Skeletal muscle cell (primary cell): ENCODE results near the gene RPS6KA3.

ENCODE experiments used
- DNase-seq: peaks from one replicate; pipeline ENCODE4 v3.0.0-alpha.2; 2010; ENCODE audit warnings: low read depth
- H3K4me3 ChIP-seq: 2 replicates; pipeline ENCODE4 v1.5.1; 2011; ENCODE audit warnings: low read depth, mild to moderate bottlenecking, control low read depth, low read length, moderate library complexity

Gene RPS6KA3

DNA sequence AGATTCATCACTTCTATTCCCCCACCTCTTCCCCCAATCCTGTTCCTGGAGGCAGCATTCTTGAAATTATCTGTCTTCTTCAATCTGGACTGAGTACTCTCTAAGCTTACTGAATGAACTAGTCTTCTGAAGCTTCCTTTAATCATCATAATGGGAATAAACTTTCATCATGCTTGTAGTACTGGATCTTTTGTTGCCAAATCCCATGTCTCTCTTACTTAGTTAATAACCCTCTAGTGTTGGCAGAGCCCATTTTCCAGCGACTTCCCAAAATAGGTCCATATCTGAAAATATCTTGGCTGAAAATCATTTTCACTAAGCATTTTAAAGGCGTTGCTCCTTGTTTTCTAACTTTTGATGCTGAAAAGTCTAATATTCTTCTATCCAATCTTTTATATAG, 39.6 kb downstream of the RPS6KA3 start:
- no peak for DNase-seq
- no peak overlapping the region for H3K4me3 ChIP-seq

DNA sequence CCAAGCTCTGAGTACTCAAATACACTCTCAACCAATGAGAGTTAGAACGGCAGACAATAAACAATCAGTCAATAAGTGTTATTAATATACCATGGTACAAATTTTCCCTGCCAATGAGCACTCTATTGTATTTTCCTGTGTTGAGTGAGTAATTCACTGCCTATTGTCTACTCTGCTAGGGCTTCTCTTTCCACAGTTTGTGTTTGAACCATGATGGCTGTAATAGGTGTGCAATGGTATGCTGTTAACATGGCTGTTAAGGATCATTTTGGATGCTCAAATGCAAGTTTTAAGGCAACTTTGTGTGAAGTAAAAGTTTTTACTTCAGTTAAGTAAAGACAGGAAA, 41.2 kb downstream of the RPS6KA3 start:
- no peak for DNase-seq
- no peak overlapping the region for H3K4me3 ChIP-seq

GRCh38 chrX:20224814-20225487, 41.8 kb downstream of the RPS6KA3 start:
- DNase-seq: no peak
- no peak overlapping the region for H3K4me3 ChIP-seq

DNA sequence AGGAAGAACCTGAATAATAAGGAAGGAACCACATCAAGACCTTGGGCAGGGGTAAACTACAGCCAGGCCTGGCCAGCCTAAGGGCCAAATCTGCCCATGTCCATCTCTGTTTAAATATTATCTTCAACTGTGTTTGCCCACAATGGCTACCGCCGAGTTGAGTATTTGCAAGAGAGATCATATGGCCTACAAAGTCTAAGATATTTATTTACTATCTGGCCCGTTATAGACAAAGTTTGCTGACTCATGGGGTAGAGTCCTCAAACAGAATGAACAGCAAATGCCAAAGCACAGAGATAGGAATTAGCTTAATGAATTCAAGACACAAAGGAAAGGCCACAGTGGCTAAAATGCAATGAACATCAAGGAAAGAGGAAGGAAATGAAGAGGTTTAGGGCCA, 44.8 kb downstream of the RPS6KA3 start:
- H3K4me3 ChIP-seq: no peak overlapping the region
- no peak for DNase-seq

DNA sequence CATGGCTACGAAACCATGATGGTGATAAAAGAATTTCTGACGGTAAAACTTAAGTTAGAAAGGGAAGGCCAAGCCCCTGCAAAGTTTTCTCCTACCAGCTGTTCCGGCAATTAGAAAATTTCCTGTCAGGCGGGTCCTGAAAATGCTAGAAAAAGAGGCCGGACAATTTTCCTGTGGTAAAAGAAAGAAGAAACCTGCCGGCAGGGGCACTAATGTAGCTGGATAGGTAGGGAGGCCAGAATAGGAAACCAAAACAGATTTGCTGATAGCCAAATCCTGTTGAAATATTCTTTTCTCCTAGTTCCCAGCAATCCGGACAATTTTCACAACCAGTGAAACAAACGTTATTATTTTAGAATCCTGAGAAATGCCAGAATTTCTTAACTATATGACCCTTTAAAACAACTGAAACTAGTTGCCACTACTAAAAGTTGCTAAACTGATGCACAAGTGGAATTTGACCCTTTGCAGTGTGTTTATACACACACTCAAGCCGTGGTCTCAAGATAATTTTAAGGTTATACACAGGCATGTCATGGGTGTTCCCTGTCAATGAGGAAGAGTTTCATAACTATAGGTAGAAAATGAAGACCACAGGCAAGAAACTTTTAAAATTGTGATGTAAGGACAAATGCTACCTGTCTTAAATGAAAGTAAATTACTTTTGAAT, 47.7 kb downstream of the RPS6KA3 start:
- no peak overlapping the region for H3K4me3 ChIP-seq
- no peak for DNase-seq

DNA sequence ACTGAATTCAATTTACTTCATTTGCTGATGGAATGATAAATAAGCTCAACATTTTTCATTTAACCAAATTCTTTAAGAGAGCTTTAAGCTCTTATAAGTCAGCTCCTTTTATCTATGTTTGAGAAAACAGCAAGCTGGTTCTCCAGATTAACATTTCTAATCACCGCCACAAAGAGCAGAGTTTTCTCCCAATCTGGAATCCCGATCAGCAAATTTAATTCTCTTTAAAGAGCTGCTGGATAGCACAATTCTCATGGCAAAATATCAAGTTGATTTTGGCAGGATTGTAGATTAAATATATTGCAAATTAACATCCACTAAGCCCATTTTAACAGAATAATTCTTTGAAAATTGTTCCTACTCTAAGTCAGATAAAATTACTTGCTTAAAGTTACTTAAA, 48.8 kb downstream of the RPS6KA3 start:
- no peak overlapping the region for H3K4me3 ChIP-seq
- DNase-seq: no peak

DNA sequence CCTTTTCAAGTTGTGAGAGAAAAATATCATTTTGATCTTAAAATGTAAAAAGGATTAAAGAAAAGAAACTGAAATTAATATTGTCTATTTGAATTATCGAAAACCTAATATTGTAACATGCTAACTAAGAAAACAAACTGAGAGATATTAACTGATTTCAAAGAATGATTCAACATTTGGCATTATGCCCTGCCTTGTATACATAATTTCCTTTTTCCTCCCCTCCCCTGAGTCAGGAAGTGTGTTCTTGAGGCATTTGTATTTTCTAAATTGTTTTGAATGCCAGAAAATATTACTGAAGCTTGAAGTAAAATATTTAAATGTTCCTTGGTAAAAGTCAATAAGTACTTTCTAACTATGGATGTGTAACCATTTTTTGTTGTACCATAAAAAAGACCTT, 49.4 kb downstream of the RPS6KA3 start:
- peak; percentile 15 for DNase-seq
- H3K4me3 ChIP-seq: no peak overlapping the region

GRCh38 chrX:20215565-20215964, 51.1 kb downstream of the RPS6KA3 start:
- H3K4me3 ChIP-seq: no peak overlapping the region
- no peak for DNase-seq

DNA sequence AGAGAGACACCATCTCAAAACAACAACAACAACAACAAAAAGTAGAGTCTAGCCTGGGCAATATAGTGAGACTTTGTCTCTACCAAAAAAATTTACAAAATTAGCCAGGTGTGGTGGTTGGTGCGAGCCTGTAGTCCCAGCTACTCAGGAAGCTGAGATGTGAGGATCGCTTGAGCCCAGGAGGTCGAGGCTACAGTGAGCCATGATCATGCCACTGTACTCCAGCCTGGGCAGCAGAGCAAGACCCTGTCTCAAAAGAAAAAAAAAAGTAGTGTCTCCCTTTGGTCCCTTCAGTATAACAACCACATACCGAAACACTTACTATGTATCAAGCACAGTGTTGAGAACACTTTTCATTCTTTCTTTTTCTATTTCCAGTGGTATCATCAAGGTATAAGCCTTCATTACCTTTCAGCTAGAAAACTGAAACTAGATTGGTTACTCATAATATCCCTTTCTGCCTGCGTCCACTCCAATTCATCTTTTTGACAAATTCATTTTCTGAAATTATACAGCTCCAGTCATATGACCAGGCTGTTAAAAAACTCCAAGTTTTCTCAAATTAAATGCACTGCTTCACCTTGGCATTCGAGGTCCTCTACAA, 54.1 kb downstream of the RPS6KA3 start:
- no peak for DNase-seq

DNA sequence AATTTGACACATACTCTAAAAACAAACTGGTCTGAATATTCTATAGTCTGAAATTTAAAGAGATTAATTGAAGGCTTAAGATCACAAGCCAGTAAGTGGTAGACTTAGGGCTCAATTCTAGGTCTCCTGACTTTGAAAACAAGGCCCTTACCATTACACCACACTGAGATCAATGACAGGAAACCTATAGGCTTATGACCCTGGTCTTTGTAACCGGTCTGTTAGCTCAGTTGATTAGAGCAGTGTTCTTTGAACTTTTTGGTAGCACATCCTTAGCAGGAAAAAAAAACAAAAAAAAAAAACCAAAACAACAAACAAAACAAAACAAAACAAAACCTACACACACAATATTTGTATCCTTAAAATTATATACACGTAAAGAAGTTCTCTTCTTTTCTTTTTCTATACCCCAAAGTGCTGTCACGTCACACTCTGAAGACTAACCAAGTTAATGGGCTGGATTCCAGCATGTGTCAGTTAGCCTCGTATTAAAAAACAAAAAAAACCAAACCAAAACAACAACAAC, 55.4 kb downstream of the RPS6KA3 start:
- no peak overlapping the region for H3K4me3 ChIP-seq
- DNase-seq: no peak

More for the DNA sequence above, 54.1 kb downstream of the RPS6KA3 start:
- no peak overlapping the region for H3K4me3 ChIP-seq

DNA sequence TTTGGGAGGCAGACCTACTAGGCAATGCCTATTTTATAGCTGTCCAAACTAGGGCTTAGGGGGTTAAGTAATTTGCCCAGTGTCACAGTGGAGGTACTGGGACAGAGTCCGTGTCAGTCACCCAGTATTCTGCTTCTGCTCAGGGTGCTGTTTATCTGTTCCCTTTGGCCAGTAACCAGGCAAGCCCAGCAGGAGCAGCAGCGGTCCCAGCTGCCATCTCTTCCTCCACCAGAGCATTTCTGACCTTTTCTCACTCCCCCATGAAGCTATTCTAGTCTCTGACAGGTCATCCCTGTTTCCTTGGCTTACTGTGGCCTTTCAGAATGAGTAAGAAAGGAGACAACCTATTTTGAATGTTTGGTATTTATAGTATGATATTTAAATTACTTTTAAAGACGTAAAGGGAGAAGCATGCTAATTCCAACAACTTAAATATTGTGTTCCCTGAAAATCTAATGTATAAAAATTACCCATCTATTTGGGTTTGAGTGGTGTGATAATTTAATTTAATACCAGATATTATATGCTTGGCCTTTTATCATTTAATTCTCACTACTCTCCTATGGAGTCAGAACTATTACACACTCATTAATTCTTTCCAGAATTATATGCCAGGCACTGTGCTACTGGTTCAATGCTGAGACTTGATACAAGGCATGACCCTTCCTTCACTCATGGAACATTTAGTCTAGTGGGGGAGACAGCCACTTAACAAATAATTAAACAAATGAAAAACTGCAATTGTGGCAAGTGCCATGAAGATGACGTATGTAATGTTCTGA, 60.6 kb downstream of the RPS6KA3 start:
- no peak overlapping the region for H3K4me3 ChIP-seq
- DNase-seq: no peak

DNA sequence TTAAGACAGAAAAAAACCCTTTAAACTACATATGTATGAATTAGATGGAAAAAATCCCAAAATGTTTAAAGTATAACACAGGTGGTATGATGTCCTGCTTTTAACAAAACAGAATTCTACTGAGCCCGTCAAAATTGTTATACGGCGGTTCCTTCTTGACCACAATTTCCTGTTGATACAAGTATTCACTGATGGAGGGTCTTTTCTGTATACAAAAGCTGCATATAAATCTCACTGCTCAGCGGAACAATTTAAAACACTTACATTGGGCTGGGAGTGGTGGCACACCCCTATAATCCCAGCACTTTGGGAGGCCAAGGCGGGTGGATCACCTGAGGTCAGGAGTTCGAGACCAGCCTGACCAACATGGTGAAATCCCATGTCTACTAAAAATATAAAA, 62.4 kb downstream of the RPS6KA3 start:
- no peak for DNase-seq
- no peak overlapping the region for H3K4me3 ChIP-seq

- no peak overlapping the region for H3K4me3 ChIP-seq
- no peak for DNase-seq
These were observed 69.0 kb downstream of the RPS6KA3 start for GRCh38 chrX:20197641-20198210.

GRCh38 chrX:20189171-20189570, 77.5 kb downstream of the RPS6KA3 start:
- H3K4me3 ChIP-seq: no peak overlapping the region
- no peak for DNase-seq

DNA sequence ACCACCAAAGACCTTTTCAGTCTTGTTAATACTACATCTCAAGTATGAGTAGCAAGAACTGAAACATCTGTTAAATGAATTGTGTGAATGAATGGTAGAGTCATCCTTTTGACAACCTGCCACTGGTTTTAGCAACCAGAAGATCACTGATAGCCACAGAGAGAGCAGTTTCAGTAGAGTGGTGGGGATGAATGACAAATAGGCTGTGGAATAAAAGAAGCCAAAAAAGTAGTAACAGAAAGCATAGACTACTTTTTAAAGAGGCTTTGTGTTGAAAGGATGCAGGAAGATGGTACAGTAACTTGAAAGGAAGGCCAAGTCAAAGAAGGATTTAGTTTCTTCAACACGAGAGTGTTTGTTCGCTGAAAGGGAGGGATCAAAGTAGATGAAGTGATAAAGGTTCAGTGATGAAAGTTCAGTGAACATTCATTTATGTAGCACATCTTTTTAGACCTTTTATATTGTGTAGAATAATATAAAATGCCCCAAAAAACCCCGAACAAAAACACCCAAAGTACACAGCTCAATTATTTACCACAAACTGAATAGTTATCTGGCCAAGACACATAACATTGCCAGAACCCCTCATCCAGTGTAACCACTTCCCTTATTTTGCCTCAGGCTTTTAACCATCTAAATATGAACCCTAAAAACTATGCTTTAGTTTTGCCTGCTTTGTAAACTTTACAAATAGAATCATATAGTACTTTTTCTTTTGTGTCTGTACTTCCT, 84.9 kb downstream of the RPS6KA3 start:
- H3K4me3 ChIP-seq: no peak overlapping the region
- DNase-seq: no peak

GRCh38 chrX:20177093-20177492, 89.6 kb downstream of the RPS6KA3 start:
- no peak for DNase-seq
- H3K4me3 ChIP-seq: no peak overlapping the region

DNA sequence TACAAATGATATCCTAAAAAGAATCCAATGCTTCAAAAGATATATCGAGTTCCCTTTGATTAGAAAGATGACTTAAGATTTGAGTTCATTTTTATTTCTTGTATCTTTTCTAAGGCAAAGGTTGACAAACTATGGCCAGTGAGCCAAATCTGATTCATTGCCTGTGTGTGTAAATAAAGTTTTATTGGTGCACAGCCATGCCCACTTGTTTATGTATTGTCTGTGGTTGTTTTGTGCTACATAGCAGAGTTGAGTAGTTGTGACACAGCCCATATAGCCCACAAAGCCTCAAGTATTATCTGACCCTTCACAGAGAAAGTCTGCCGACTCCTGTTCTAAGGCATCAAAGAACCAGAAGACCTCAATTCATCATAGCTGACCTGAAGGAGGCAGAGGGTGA, 92.9 kb downstream of the RPS6KA3 start:
- H3K4me3 ChIP-seq: no peak overlapping the region
- DNase-seq: no peak

DNA sequence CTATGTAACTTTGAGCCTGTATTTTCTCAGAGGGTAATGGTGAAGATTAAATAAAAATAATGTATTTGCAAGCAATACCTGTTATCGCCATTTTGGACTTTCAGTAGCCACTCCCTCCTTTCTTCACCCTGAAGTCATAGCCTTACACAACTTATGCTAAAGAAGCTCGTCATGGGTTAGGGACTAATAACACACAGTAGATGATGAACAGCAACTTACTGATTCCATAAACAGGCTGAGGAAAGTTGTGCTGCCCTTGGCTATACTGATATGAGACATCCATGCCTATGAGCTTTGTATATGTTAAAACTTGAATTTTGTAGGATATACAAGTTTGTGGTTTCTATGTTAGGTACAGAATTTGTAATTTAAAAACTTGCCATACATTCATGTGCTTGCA, 93.4 kb downstream of the RPS6KA3 start:
- no peak for DNase-seq
- no peak overlapping the region for H3K4me3 ChIP-seq

GRCh38 chrX:20171887-20172286, 94.8 kb downstream of the RPS6KA3 start:
- DNase-seq: no peak
- no peak overlapping the region for H3K4me3 ChIP-seq
